Activated T-helper 2 cell treated with anti-CD3 and anti-CD28 coated beads, Interferon-gamma antibody, Interleukin-2, Interleukin-4, amounts not matched to agents 10 μg/mL and 5 μg/mL and 100 μg/mL, durations not matched to agents 14 hours and 24 hours and 36 hours (primary cell): ENCODE results near the gene TEP1. TPM values are rescaled to one million over a fixed set of nuclear protein-coding genes. Genes with fewer than 3 reads are reported as not detected.
A peak's percentile ranks its signal among the peaks of the same experiment; 100 is the strongest.
"Not testable (repeated sequence)": the region's sequence is repeated elsewhere in the genome, so short reads cannot be mapped to it uniquely, and the experiment has no call there.

Experiments
- DNase-seq: peaks from one replicate; pipeline ENCODE4 v3.0.0; 2021; ENCODE audit warnings: low spot score
- H3K27ac Mint-ChIP-seq: one replicate; pipeline ENCODE4 v1.8.0; 2021; ENCODE audit warnings: mixed read lengths
- H3K27me3 Mint-ChIP-seq: one replicate; pipeline ENCODE4 v1.8.0; 2021; ENCODE audit warnings: low read depth, mixed read lengths
- H3K36me3 Mint-ChIP-seq: one replicate; pipeline ENCODE4 v1.8.0; 2021; ENCODE audit warnings: low read depth, mixed read lengths
- H3K4me1 Mint-ChIP-seq: one replicate; pipeline ENCODE4 v1.8.0; 2021; ENCODE audit warnings: low read depth, mixed read lengths
- H3K4me3 Mint-ChIP-seq: one replicate; pipeline ENCODE4 v1.8.0; 2021; ENCODE audit warnings: low read depth, mild to moderate bottlenecking, moderate library complexity, mixed read lengths
- H3K9me3 Mint-ChIP-seq: one replicate; pipeline ENCODE4 v1.8.0; 2021; ENCODE audit warnings: mixed read lengths
- intact Hi-C: fragments of 100-400 bp; cut with micrococcal nuclease; formaldehyde crosslinking; loops from one replicate; pipeline ENCODE4 v1.15.1; 2023
- total RNA-seq: library from RNA; stranded (reverse); gene quantifications from 2 replicates; pipeline ENCODE4 v1.2.3, GENCODE V29; 2022

The TEP1 gene
- total RNA-seq: 32.7 and 33.6 TPM in 2 replicates

DNA sequence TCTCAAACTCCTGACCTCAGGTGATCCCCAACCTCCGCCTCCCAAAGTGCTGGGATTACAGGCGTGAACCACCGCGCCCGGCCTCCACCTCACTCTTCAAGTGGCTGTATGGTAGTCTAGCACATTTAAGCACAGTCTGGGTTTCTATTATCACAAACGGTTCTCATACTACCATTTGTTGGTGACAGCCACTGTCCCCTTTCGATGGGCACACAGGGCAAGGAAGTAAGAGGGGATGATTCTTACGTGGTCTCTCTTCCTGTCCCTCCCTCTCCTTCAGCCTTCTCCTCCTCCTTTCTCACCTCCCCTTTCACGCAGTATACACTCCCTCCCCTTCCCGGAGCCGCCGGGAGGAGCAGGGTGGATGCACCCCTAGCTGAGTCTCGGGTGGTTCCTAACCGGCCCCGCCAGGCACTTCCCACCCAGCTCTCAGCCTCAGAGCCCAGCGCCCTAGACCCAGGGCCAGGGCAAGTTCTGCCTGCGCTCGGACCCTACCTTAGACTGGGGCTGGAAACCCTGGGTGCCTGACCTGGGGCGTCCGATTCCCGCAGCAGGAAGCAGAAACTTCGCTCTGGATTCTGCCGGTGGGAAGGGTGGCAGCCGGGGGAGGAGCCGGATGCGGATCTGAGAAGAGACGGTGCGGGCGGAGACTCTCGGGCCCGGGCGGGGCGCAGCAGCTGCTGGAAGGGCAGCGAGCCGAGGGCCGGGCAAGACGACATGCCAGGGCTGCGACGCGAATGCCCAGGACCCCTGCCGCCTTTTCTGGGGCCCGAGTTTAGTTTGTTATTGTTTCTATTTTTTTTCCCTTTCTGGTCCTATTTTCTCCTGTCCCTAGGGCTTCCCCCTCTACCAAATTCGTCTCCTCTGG is at the start of gene TEP1:
TSS of gene TEP1 (minus strand) at position 626 of the 868 bp plus-strand sequence. CDS start 5,062 bp downstream, outside the sequence.
- peak within 1 kb of the TSS; percentile 91 for H3K27ac Mint-ChIP-seq
- DNase-seq: peak; percentile 64
- no peaks in the 10 kb centered on the region for H3K9me3 Mint-ChIP-seq
- intact Hi-C loops: loop anchor here (1.0 to 2.0 kb wide), 3 partner anchors 42 to 80 kb away; partner anchors contain the start of genes APEX1, CCNB1IP1 and PARP2
- H3K4me1 Mint-ChIP-seq: peaks cover 26% of the 10 kb centered on the region
- H3K36me3 Mint-ChIP-seq: peaks cover 6% of the 10 kb centered on the region
- H3K27me3 Mint-ChIP-seq: no peaks in the 10 kb centered on the region
- peak within 1 kb of the TSS; percentile 97 for H3K4me3 Mint-ChIP-seq

DNA sequence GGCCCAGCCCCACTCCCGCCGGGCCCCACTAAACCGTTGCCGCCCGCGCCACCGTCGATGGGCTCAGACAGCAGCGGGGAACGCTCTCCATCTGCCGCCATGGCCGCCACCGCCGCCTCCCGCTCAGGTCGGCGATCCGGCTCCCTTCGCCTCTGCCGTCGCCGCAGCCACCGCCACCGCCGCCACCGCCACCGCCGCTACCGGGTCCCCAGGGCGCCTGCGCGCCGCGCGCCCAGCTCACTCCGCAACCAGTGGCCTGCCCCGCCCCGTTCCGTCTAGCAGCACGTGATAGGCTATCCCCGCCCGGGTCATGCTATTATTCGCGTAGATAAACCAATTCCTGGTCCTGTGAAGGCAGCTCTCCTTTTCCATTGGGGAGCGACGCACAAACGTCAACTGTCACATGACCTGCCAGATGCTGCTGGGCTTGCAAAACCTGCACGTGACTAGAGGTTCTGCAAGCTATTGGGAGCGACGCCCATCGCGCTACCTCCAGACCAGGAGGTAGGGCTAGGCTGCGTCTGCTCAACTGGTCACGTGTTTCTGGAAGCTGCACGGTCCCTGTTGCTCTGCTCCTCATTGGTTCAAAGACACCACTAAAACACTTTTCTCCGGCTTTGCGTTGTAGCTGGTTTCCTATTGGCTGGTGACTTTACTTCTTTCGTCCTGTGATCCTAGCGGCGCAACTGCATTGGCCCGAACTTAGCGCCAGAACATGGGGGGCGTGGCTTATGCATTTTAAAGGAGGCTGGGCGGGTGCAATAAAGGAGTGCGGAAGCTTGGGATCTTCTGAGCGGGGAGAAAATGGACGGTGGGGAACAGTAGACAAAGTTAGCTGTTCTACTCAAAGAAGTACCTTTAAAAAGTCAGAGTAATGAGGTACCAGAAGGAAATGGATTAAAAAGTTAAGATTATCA is 48.2 kb upstream of the TEP1 start, which contains the start of gene PIP4P1:
TSS of gene PIP4P1 (minus strand) at position 210 of the 917 bp plus-strand sequence. CDS start at position 101, 109 bp downstream.
- Mint-ChIP-seq H3K27me3 (peaks cover 1% of the 10 kb centered on the region), H3K27ac (peak within 1 kb of the TSS; percentile 92), H3K9me3 (no peaks in the 10 kb centered on the region), H3K4me3 (peak within 1 kb of the TSS; percentile 89), H3K4me1 (peaks cover 25% of the 10 kb centered on the region), H3K36me3 (peaks cover 22% of the 10 kb centered on the region)
- DNase-seq: peak; percentile 99
- intact Hi-C loops: loop anchor here (1.0 to 2.0 kb wide), 3 partner anchors 8 to 221 kb away; partner anchors contain the start of genes PARP2 and PNP

DNA sequence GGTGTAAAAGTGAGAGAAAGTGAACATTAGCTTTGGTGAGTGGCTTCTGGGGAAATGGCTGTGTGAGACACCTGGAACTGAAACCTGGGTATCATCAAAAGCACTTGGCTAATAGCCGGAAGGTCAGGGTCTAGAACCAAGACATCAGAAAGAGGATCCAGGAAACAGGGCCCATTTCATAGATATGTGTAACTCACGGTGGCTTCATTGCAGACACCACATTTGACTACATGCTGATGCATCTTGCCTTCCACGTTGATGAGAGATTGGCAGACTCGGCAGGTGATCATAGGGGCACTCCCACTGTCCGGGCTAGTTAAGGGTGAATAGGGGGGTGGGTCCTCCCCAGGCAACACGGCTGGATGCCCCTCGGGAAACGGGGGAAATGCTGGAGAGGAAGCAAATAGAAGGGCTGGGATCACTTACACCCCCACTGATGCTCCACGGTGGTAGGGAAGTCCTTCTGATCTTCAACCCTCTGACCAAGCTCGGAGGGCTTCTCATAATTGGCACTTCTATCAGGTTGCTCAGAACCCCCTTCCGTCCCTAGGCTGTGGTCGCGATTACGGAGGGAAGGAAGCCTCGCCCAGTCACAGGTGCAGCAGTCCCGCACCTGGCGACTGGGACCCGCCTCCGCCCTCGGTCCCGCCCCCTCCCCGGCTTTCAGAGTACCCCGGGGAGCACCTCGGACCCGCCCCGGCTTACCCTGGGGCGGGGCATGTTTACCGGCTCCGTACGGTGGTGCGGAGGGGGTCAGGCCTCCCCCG is 47.3 kb upstream of the TEP1 start:
- Mint-ChIP-seq H3K9me3 (no peaks in the 10 kb centered on the region), H3K4me3 (peak overlapping the region; percentile 89), H3K27me3 (no peaks in the 10 kb centered on the region), H3K4me1 (peaks cover 25% of the 10 kb centered on the region), H3K36me3 (peaks cover 22% of the 10 kb centered on the region), H3K27ac (peak overlapping the region; percentile 71)
- DNase-seq: no peak
- intact Hi-C loops: loop anchor here (1.0 to 2.0 kb wide), 3 partner anchors 9 to 222 kb away; partner anchors contain the start of genes PARP2 and PNP

DNA sequence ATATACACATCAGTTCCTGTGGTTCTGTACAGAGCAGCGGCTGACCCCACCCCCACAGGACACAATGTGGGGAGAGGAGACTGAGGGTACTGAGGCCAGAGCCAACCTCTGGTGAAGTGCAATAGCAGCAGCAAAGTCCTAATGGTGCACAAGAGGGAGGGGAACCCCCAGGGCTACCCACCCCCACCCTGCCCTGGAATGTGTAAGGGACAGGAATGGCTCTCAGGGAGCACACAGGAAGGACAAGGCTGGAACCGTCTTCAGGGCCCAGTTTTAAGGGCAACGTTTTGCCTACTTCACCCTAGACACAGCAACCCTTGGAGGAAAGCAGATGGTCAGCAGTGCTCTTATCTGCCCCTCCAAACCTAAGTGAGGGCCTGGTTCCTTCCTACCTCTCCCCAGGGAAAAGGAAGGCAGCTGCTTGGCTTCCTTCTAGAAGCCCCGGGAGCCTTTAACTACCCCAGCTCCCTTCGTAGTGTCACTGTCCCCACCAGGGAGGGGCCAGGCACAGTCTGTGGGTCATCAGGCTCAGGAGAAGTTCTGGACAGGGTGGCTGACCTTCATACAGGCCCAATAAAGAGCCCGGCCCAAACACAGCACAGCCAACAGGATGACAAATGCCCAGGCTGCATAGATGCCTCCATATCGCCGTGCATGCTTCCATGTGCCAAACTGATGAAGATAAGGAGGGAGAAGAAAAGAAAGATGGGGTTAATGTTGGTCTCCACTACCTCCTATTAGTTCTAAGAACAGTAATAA is 44.9 kb upstream of the TEP1 start:
- Mint-ChIP-seq H3K9me3 (no peaks in the 10 kb centered on the region), H3K27me3 (no peaks in the 10 kb centered on the region), H3K4me1 (peaks cover 25% of the 10 kb centered on the region), H3K27ac (no peak overlapping the region), H3K36me3 (peaks cover 22% of the 10 kb centered on the region), H3K4me3 (no peak overlapping the region)
- intact Hi-C loops: loop anchor here (5.0 kb wide), 1 partner anchor 644 kb away; the partner anchor contains the start of gene TMEM253
- no peak for DNase-seq

DNA sequence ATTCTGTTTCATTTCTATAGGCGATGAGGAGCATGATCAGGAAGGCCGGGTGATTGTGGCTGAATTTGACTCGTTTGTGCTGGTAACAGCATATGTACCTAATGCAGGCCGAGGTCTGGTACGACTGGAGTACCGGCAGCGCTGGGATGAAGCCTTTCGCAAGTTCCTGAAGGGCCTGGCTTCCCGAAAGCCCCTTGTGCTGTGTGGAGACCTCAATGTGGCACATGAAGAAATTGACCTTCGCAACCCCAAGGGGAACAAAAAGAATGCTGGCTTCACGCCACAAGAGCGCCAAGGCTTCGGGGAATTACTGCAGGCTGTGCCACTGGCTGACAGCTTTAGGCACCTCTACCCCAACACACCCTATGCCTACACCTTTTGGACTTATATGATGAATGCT is 43.7 kb upstream of the TEP1 start:
- Mint-ChIP-seq H3K4me1 (peaks cover 22% of the 10 kb centered on the region), H3K4me3 (no peak overlapping the region), H3K9me3 (no peaks in the 10 kb centered on the region), H3K27me3 (no peaks in the 10 kb centered on the region), H3K36me3 (peaks cover 32% of the 10 kb centered on the region), H3K27ac (no peak overlapping the region)
- intact Hi-C loops: loop anchor here (5.0 kb wide), 1 partner anchor 645 kb away; the partner anchor contains the start of gene TMEM253
- no peak for DNase-seq

DNA sequence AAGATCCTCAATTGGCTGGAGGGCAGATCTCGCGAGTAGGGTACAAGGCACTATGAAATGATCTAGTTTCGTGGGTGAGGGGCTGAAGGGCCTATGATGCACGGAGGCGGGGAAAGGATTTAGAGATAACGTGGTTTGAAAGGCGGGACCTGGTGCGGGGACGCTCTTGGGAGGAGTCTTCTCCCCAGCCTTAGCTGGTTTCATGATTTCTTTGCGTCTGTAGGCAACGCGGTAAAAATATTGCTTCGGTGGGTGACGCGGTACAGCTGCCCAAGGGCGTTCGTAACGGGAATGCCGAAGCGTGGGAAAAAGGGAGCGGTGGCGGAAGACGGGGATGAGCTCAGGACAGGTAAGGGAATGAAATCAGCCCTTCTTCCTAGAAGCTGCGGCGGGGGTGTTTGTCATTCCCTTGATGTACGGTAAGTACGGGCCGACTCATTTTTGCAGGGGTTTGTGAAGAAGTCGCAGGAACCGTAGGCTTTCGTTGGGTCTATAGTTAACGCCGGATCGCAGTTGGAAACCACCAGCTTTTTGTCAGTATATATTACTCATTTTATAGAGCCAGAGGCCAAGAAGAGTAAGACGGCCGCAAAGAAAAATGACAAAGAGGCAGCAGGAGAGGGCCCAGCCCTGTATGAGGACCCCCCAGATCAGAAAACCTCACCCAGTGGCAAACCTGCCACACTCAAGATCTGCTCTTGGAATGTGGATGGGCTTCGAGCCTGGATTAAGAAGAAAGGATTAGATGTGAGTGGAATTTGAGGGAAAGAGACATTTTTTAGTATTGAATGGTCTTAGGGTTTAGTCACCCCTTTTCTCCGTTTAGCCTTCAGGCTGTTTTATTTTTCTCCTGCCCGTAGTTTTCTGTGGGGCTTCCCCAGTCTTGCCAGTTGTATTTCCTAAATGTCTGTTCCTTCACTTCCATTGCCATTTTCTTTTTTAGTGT is 42.3 kb upstream of the TEP1 start:
- no peak for DNase-seq
- Mint-ChIP-seq H3K27me3 (no peaks in the 10 kb centered on the region), H3K4me1 (peaks cover 20% of the 10 kb centered on the region)

DNA sequence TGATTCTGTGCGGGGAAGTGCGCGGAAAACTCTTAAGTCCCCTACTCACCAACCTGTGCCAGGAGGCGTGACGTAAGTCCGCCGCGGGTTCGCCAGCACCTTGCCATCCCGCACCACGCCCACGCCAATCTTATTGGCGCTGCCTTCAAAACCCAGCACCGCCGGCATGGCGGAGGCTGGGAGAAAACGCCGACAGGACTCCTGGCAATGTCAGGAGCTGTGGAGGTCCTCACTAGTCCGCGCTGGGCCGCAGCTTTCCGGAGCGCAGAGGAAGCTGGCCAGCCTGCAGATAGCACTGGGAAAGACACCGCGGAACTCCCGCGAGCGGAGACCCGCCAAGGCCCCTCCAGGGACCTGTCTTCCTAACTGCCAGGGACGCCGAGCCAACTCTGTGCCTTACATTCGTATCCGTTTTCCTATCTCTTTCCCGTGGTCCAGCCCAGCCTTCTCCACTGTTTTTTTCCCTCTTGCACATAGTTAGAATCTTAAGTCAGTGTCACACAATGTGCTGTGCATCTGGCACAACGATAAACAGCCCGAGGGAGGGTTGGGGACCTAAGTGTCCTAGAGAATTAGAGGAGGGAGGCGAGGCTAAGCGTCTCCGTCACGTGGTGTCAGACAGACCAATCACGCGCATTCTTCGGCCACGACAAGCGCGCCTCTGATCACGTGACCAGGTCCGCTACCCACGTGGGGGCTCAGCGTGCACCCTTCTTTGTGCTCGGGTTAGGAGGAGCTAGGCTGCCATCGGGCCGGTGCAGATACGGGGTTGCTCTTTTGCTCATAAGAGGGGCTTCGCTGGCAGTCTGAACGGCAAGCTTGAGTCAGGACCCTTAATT is 41.4 kb upstream of the TEP1 start, which contains the start of the genes APEX1 and OSGEP:
TSS of gene APEX1 (plus strand) at position 711 of the 839 bp plus-strand sequence. CDS start 420 bp downstream, outside the sequence.
TSS of gene OSGEP (minus strand) at position 297 of the 839 bp plus-strand sequence. CDS start at position 168, 129 bp downstream.
- peaks cover 11% of the 10 kb centered on the region for H3K4me1 Mint-ChIP-seq
- no peaks in the 10 kb centered on the region for H3K27me3 Mint-ChIP-seq
- no peaks in the 10 kb centered on the region for H3K9me3 Mint-ChIP-seq
- no peak within 1 kb of the TSS for H3K27ac Mint-ChIP-seq
- peak; percentile 97 for DNase-seq
- H3K4me3 Mint-ChIP-seq: peak within 1 kb of the TSS; percentile 63
- intact Hi-C loops: loop anchor here (1.0 to 5.0 kb wide), 6 partner anchors 15 to 648 kb away; partner anchors contain the start of genes CCNB1IP1, PARP2, PNP and TMEM253
- H3K36me3 Mint-ChIP-seq: peaks cover 38% of the 10 kb centered on the region

More for the DNA sequence above, 42.3 kb upstream of the TEP1 start:
- intact Hi-C loops: loop anchor here (1.0 to 5.0 kb wide), 6 partner anchors 14 to 647 kb away; partner anchors contain the start of genes CCNB1IP1, PARP2, PNP and TMEM253
- H3K4me3 Mint-ChIP-seq: no peak overlapping the region
- H3K9me3 Mint-ChIP-seq: no peaks in the 10 kb centered on the region
- H3K27ac Mint-ChIP-seq: no peak overlapping the region
- peaks cover 41% of the 10 kb centered on the region for H3K36me3 Mint-ChIP-seq

DNA sequence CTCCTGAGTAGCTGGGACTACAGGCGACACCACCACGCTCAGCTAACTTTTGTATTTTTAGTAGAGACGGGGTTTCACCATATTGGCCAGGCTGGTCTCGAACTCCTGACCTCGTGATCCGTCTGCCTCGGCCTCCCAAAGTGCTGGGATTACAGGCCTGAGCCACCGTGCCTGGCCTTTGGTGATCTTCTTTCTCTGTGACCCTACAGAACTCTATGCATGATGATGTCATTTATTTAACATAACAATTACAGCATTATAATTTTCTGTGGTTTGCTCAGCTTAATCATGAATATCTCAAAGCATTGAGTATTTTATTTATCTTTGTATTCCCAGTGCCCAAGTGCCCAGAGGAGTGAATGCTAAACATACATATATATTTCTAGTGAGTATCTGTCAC is 39.5 kb upstream of the TEP1 start:
- intact Hi-C loops, H3K27ac Mint-ChIP-seq, H3K27me3 Mint-ChIP-seq, H3K4me1 Mint-ChIP-seq, H3K9me3 Mint-ChIP-seq, DNase-seq: not testable (repeated sequence)
- Mint-ChIP-seq H3K36me3 (peaks cover 42% of the 10 kb centered on the region), H3K4me3 (peak overlapping the region; percentile 59)

DNA sequence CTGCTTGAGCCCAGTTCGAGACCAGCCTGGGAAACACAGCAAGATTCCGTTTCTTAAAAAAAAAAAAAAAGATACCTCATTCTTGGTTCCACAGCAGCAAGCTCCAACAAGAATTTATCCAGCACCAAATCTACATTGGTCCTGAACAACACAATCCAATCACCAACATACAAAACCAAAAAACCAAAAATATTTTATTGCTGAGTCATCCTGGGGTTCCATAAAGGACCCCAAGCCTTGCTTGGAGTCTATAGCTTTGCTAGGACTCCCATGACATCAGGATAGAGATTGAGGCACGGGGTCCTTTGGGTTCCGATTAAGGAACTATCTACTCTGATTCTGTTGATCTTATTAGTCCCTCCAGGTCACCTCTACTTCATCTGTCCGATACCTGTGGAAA is 33.6 kb upstream of the TEP1 start:
- H3K27me3 Mint-ChIP-seq: no peaks in the 10 kb centered on the region
- no peak overlapping the region for H3K4me3 Mint-ChIP-seq
- H3K36me3 Mint-ChIP-seq: peaks cover 40% of the 10 kb centered on the region
- H3K27ac Mint-ChIP-seq: no peak overlapping the region
- intact Hi-C loops: no loop called here
- H3K9me3 Mint-ChIP-seq: no peaks in the 10 kb centered on the region
- no peaks in the 10 kb centered on the region for H3K4me1 Mint-ChIP-seq
- DNase-seq: no peak

DNA sequence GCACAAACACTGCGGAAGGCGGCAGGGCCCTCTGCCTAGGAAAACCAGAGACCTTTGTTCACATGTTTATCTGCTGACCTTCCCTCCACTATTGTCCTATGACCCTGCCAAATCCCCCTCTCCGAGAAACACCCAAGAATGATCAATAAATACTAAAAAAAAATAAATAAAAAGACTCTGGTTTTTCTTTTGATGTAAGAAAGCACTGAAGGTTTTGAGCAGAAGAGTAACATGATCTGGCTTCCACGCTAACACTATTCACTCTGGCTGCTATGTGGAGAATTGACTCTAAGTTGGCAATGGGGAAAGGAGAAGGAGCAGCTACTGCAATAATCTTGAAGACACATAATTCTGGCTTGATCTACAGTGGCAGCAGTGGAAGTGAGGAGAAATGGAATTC is 30.3 kb upstream of the TEP1 start:
- intact Hi-C loops, H3K9me3 Mint-ChIP-seq, H3K4me3 Mint-ChIP-seq, H3K27ac Mint-ChIP-seq, DNase-seq, H3K27me3 Mint-ChIP-seq: not testable (repeated sequence)
- Mint-ChIP-seq H3K4me1 (peaks cover 15% of the 10 kb centered on the region), H3K36me3 (peaks cover 17% of the 10 kb centered on the region)
